ENCODE results near the gene OPCML.

DNA sequence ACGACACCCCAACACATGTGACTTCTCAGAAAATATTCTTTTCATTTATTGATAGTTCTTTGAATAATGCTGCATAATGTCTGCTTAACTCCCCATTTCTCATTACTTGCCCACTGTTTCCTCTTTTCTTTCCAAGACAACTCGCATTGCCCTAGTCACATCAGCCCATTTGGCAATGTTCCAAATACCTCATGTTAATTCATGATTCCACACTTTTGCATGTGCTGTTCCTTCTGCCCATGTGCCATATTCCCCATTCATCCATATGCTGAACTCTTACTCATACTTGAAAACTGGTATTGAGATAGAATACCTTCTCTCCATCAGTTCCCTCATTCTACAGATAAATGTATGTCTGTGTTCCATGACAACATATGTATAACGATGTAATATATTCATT is 993.7 kb downstream of the OPCML start:
- TF ChIP-seq, protein P1, sequence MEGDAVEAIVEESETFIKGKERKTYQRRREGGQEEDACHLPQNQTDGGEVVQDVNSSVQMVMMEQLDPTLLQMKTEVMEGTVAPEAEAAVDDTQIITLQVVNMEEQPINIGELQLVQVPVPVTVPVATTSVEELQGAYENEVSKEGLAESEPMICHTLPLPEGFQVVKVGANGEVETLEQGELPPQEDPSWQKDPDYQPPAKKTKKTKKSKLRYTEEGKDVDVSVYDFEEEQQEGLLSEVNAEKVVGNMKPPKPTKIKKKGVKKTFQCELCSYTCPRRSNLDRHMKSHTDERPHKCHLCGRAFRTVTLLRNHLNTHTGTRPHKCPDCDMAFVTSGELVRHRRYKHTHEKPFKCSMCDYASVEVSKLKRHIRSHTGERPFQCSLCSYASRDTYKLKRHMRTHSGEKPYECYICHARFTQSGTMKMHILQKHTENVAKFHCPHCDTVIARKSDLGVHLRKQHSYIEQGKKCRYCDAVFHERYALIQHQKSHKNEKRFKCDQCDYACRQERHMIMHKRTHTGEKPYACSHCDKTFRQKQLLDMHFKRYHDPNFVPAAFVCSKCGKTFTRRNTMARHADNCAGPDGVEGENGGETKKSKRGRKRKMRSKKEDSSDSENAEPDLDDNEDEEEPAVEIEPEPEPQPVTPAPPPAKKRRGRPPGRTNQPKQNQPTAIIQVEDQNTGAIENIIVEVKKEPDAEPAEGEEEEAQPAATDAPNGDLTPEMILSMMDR (optimal IDR thresholded peaks at IDR 0.05 in 1 of 3, IDR thresholded peaks at IDR 0.05 in 1 of 3, conservative IDR thresholded peaks at IDR 0.05 in 1 of 3; ENCODE audit: extremely low read depth in 1 of 3, insufficient read depth in 2 of 3, low read length in 3 of 3), result no peak
- no peak for TF ChIP-seq EZH2 (IDR thresholded peaks at IDR 0.05; ENCODE audit: low read length)

All from keratinocyte (primary cell).